HEK293 (cell line): ENCODE results near the gene SLC36A1.
A peak's percentile ranks its signal among the peaks of the same experiment; 100 is the strongest.

Experiments
- CTCF ChIA-PET: fragments of 350-600 bp; formaldehyde crosslinking; extraction: SDS; loops from one replicate; lab custom pipeline; 2021; ENCODE audit warnings: antibody characterized with exemption; lab: Yijun Ruan, JAX
- POLR2A ChIA-PET: fragments of 300-600 bp; formaldehyde crosslinking; extraction: SDS; loops from one replicate; lab custom pipeline; 2020; ENCODE audit warnings: antibody characterized with exemption, inconsistent platforms; lab: Yijun Ruan, JAX
- H3K27ac ChIP-seq: fragments of 200-500 bp; sonication (Bioruptor generic); 2 replicates; pipeline ENCODE4 v1.5.1; 2014; ENCODE audit warnings: low read depth, low read length, control low read depth, inconsistent platforms; ENCODE audit errors: extremely low read depth
- H3K36me3 ChIP-seq, 2 experiments: fragments of 200-500 bp in 1 of 2; sonication (Bioruptor generic) in 1 of 2; 1 replicate in 1 of 2; 2 replicates in 1 of 2; pipeline ENCODE4 v1.5.1; 2014 to 2017; ENCODE audit warnings: inconsistent platforms in 2 of 2, low read length in 2 of 2; ENCODE audit not compliant: control insufficient read depth in 2 of 2, insufficient read depth in 1 of 2
- H3K4me1 ChIP-seq: fragments of 200-500 bp; sonication (Bioruptor generic); 2 replicates; pipeline ENCODE4 v1.5.1; 2014; ENCODE audit warnings: mild to moderate bottlenecking, low read length, inconsistent platforms; ENCODE audit not compliant: control insufficient read depth, insufficient read depth
- H3K4me3 ChIP-seq: 2 replicates; pipeline ENCODE4 v1.5.1; 2011; ENCODE audit warnings: low read depth, mild to moderate bottlenecking, control low read depth, low read length, moderate library complexity
- H3K9me3 ChIP-seq: fragments of 200-500 bp; sonication (Bioruptor generic); 2 replicates; pipeline ENCODE4 v1.5.1; 2014; ENCODE audit warnings: low read depth, low read length, inconsistent platforms; ENCODE audit not compliant: control insufficient read depth, insufficient read depth
- REST ChIP-seq: fragments of 450-650 bp; formaldehyde crosslinking; IDR thresholded peaks from 2 replicates; pipeline ENCODE4 v1.5.1; 2016; ENCODE audit warnings: missing biosample characterization, missing genetic modification characterization
- SP3 ChIP-seq: fragments of 450-650 bp; formaldehyde crosslinking; IDR thresholded peaks from 2 replicates; pipeline ENCODE4 v1.5.1; 2016; ENCODE audit warnings: missing biosample characterization, missing genetic modification characterization
- ZNF112 ChIP-seq: fragments of 450-650 bp; formaldehyde crosslinking; IDR thresholded peaks from 2 replicates; pipeline ENCODE4 v1.5.0; 2017; ENCODE audit warnings: missing biosample characterization, missing genetic modification characterization
- ZNF202 ChIP-seq: fragments of 450-650 bp; formaldehyde crosslinking; IDR thresholded peaks from 2 replicates; pipeline ENCODE4 v1.5.1; 2016; ENCODE audit warnings: missing biosample characterization, missing genetic modification characterization, borderline replicate concordance
- ZNF274 ChIP-seq, 2 experiments: fragments of 200-500 bp in 1 of 2; fragments of 450-650 bp in 1 of 2; sonication (Bioruptor generic) in 1 of 2; formaldehyde crosslinking in 1 of 2; IDR thresholded peaks; 2 replicates each; pipeline versions ENCODE4 v1.5.1 to v1.6.1; 2014 to 2016; ENCODE audit warnings: borderline replicate concordance in 1 of 2, inconsistent platforms in 1 of 2, low read length in 1 of 2, missing biosample characterization in 1 of 2, missing genetic modification characterization in 1 of 2
- ZNF596 ChIP-seq: fragments of 450-650 bp; IDR thresholded peaks from 2 replicates; pipeline ENCODE4 v1.5.0; 2018; ENCODE audit warnings: missing biosample characterization, mild to moderate bottlenecking, missing genetic modification characterization, moderate library complexity
- ZNF654 ChIP-seq: fragments of 450-650 bp; formaldehyde crosslinking; IDR thresholded peaks from 2 replicates; pipeline ENCODE4 v1.5.1; 2016; ENCODE audit warnings: low read depth, missing biosample characterization, missing genetic modification characterization
- ZNF664 ChIP-seq: fragments of 450-650 bp; formaldehyde crosslinking; IDR thresholded peaks from 2 replicates; pipeline ENCODE4 v1.5.1; 2016; ENCODE audit warnings: missing biosample characterization, missing genetic modification characterization
- ZNF837 ChIP-seq: fragments of 450-650 bp; formaldehyde crosslinking; IDR thresholded peaks from 2 replicates; pipeline ENCODE4 v1.5.1; 2016; ENCODE audit warnings: missing biosample characterization, missing genetic modification characterization
- TF ChIP-seq, protein P1 (sequence below): fragments of 450-650 bp; formaldehyde crosslinking; IDR thresholded peaks from 2 replicates; pipeline ENCODE4 v1.5.1; 2016; ENCODE audit warnings: missing biosample characterization, missing genetic modification characterization
- TF ChIP-seq, protein P2 (sequence below): fragments of 450-650 bp; formaldehyde crosslinking; conservative IDR thresholded peaks from 2 replicates; pipeline ENCODE4 v1.5.1; 2016; ENCODE audit warnings: low read depth, missing biosample characterization, missing genetic modification characterization

The SLC36A1 gene

GRCh38 chr5:151447174-151448037 lies at the start of gene SLC36A1 (continued):
- TF ChIP-seq ZNF664 (no peak), ZNF654 (tag by site-specific recombination) (peak; percentile 82)
- TF ChIP-seq, all 188 proteins: peak for 61

- CTCF ChIA-PET: interaction anchor here (0.6 to 1.6 kb wide), 6 partner anchors 8 to 249 kb away, joined by 3 to 5 read pairs (median 3); no protein-coding TSS in a partner anchor
- POLR2A ChIA-PET: no interaction called here
- TF ChIP-seq REST (tag by site-specific recombination) (no peak), ZNF274 (IDR thresholded peaks at IDR 0.05; ENCODE audit: low read length) (no peak), ZNF274 (tag by site-specific recombination; IDR thresholded peaks at IDR 0.05; ENCODE audit: borderline replicate concordance) (no peak), ZNF202 (no peak), SP3 (tag by site-specific recombination) (no peak), ZNF837 (tag by site-specific recombination) (no peak), ZNF112 (tag by site-specific recombination) (no peak), ZNF596 (tag by site-specific recombination) (no peak)
- TF ChIP-seq, protein P1, sequence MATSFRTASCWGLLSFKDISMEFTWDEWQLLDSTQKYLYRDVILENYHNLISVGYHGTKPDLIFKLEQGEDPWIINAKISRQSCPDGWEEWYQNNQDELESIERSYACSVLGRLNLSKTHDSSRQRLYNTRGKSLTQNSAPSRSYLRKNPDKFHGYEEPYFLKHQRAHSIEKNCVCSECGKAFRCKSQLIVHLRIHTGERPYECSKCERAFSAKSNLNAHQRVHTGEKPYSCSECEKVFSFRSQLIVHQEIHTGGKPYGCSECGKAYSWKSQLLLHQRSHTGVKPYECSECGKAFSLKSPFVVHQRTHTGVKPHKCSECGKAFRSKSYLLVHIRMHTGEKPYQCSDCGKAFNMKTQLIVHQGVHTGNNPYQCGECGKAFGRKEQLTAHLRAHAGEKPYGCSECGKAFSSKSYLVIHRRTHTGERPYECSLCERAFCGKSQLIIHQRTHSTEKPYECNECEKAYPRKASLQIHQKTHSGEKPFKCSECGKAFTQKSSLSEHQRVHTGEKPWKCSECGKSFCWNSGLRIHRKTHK (tag by site-specific recombination): no peak
- TF ChIP-seq, protein P2, sequence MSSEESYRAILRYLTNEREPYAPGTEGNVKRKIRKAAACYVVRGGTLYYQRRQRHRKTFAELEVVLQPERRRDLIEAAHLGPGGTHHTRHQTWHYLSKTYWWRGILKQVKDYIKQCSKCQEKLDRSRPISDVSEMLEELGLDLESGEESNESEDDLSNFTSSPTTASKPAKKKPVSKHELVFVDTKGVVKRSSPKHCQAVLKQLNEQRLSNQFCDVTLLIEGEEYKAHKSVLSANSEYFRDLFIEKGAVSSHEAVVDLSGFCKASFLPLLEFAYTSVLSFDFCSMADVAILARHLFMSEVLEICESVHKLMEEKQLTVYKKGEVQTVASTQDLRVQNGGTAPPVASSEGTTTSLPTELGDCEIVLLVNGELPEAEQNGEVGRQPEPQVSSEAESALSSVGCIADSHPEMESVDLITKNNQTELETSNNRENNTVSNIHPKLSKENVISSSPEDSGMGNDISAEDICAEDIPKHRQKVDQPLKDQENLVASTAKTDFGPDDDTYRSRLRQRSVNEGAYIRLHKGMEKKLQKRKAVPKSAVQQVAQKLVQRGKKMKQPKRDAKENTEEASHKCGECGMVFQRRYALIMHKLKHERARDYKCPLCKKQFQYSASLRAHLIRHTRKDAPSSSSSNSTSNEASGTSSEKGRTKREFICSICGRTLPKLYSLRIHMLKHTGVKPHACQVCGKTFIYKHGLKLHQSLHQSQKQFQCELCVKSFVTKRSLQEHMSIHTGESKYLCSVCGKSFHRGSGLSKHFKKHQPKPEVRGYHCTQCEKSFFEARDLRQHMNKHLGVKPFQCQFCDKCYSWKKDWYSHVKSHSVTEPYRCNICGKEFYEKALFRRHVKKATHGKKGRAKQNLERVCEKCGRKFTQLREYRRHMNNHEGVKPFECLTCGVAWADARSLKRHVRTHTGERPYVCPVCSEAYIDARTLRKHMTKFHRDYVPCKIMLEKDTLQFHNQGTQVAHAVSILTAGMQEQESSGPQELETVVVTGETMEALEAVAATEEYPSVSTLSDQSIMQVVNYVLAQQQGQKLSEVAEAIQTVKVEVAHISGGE: no peak
These were observed 41.9 kb upstream of the SLC36A1 start for GRCh38 chr5:151405334-151406160.

More at GRCh38 chr5:151405334-151406160, 41.9 kb upstream of the SLC36A1 start:
- Histone ChIP-seq H3K9me3 (no peaks in the 10 kb centered on the region), H3K27ac (no peak overlapping the region), H3K4me3 (no peak overlapping the region), H3K4me1 (no peaks in the 10 kb centered on the region), H3K36me3 (no peaks in the 10 kb centered on the region)
